H1 (cell line): ENCODE results near the gene GRID1. TPM values are rescaled to one million over a fixed set of nuclear protein-coding genes. Genes with fewer than 3 reads are reported as not detected.

ENCODE experiments used
- CTCF ChIA-PET: fragments of 300-600 bp; sonication (Branson Sonifier 250); formaldehyde crosslinking; loops from one replicate; lab custom pipeline; 2021; ENCODE audit not compliant: partially characterized antibody; lab: Charles Lee
- POLR2A ChIA-PET: fragments of 300-600 bp; sonication (Branson Sonifier 250); formaldehyde crosslinking; loops from one replicate; lab custom pipeline; 2021; ENCODE audit warnings: inconsistent platforms; ENCODE audit not compliant: partially characterized antibody; lab: Charles Lee
- DNase-seq, 2 experiments: peaks; one replicate each; pipeline versions ENCODE4 v3.0.0 to v3.0.0-alpha.2; 2010 to 2022; ENCODE audit warnings: low spot score in 2 of 2, low read depth in 1 of 2, mixed read lengths in 1 of 2
- FAIRE-seq: peaks from 2 replicates; lab custom pipeline; 2011; peaks lifted over from hg19 to GRCh38; lab: Jason Lieb, UNC
- H2AFZ ChIP-seq: 2 replicates; pipeline ENCODE4 v1.8.1; 2012; ENCODE audit warnings: low read length, inconsistent platforms
- H2AK5ac ChIP-seq: 2 replicates; pipeline ENCODE4 v1.6.1; 2013; ENCODE audit warnings: low read depth, low read length
- H2BK120ac ChIP-seq: replicated peaks from 2 replicates; pipeline ENCODE3; 2013; ENCODE audit warnings: low read depth, low read length, inconsistent platforms
- H2BK12ac ChIP-seq: 2 replicates; pipeline ENCODE4 v1.6.1; 2013; ENCODE audit warnings: low read depth, low read length
- H2BK15ac ChIP-seq: 2 replicates; pipeline ENCODE4 v1.6.1; 2013; ENCODE audit warnings: low read length
- H2BK20ac ChIP-seq: 2 replicates; pipeline ENCODE4 v1.6.1; 2013; ENCODE audit warnings: low read length
- H2BK5ac ChIP-seq: 2 replicates; pipeline ENCODE4 v1.6.1; 2013; ENCODE audit warnings: low read depth, low read length
- H3K14ac ChIP-seq: 2 replicates; pipeline ENCODE4 v1.6.1; 2013; ENCODE audit warnings: inconsistent platforms; ENCODE audit not compliant: insufficient read length
- H3K18ac ChIP-seq: 2 replicates; pipeline ENCODE4 v1.6.1; 2013; ENCODE audit warnings: low read length; ENCODE audit errors: extremely low read depth
- H3K23ac ChIP-seq: 2 replicates; pipeline ENCODE4 v1.6.1; 2013; ENCODE audit warnings: inconsistent platforms; ENCODE audit not compliant: insufficient read length
- H3K23me2 ChIP-seq: 2 replicates; pipeline ENCODE4 v1.6.1; 2013; ENCODE audit warnings: low read depth, low read length
- H3K27ac ChIP-seq: 2 replicates; pipeline ENCODE4 v1.6.1; 2011; ENCODE audit warnings: low read depth, low read length, inconsistent platforms
- H3K27me3 ChIP-seq, 4 experiments: replicated peaks in 1 of 4; 1 replicate in 1 of 4; 2 replicates in 3 of 4; pipeline versions ENCODE4 v1.6.1 to v1.8.1; 2011 to 2013; ENCODE audit warnings: low read length in 3 of 4, mild to moderate bottlenecking in 3 of 4, inconsistent platforms in 2 of 4, mixed read lengths in 2 of 4, moderate library complexity in 1 of 4; ENCODE audit not compliant: control insufficient read depth in 3 of 4, insufficient read depth in 3 of 4; ENCODE audit errors: extremely low read depth in 1 of 4
- H3K36me3 ChIP-seq, 4 experiments: 2 replicates each; pipeline versions ENCODE4 v1.6.1 to v1.8.1; 2011 to 2013; ENCODE audit warnings: mild to moderate bottlenecking in 4 of 4, low read length in 3 of 4, moderate library complexity in 2 of 4, control low read depth in 1 of 4, inconsistent platforms in 1 of 4; ENCODE audit not compliant: insufficient read depth in 4 of 4, control insufficient read depth in 2 of 4
- H3K4ac ChIP-seq: replicated peaks from 2 replicates; pipeline ENCODE3; 2013; ENCODE audit warnings: low read length, low read depth, mixed read lengths, inconsistent platforms; ENCODE audit not compliant: insufficient read length
- H3K4me1 ChIP-seq, 4 experiments: replicated peaks in 1 of 4; 1 replicate in 1 of 4; 2 replicates in 3 of 4; pipeline versions ENCODE4 v1.6.1 to v1.8.1; 2011 to 2013; ENCODE audit warnings: low read length in 3 of 4, inconsistent platforms in 2 of 4, mixed read lengths in 1 of 4; ENCODE audit not compliant: insufficient read depth in 4 of 4, control insufficient read depth in 3 of 4
- H3K4me2 ChIP-seq, 2 experiments: 2 replicates each; pipeline versions ENCODE4 v1.6.1 to v1.8.1; 2011 to 2013; ENCODE audit warnings: low read depth in 2 of 2, low read length in 2 of 2, control low read depth in 1 of 2, inconsistent platforms in 1 of 2, mild to moderate bottlenecking in 1 of 2; ENCODE audit not compliant: insufficient read depth in 1 of 2
- H3K4me3 ChIP-seq, 4 experiments: fragments of 200-600, 300-600 bp in 1 of 4; sonication (generic), shearing (Covaris generic), sonication (Bioruptor Twin) in 1 of 4; 2 replicates each; pipeline versions ENCODE4 v1.5.1 to v1.8.1; 2011 to 2016; ENCODE audit warnings: low read length in 4 of 4, low read depth in 3 of 4, control low read depth in 2 of 4, inconsistent platforms in 2 of 4, mild to moderate bottlenecking in 2 of 4, mixed read lengths in 1 of 4, moderate library complexity in 1 of 4; ENCODE audit not compliant: insufficient read depth in 2 of 4; ENCODE audit errors: extremely low read depth in 1 of 4
- H3K56ac ChIP-seq: replicated peaks from 2 replicates; pipeline ENCODE3; 2013; ENCODE audit warnings: low read depth, mild to moderate bottlenecking, mixed read lengths, low read length, inconsistent platforms; ENCODE audit not compliant: insufficient read length
- H3K79me1 ChIP-seq: 2 replicates; pipeline ENCODE4 v1.6.1; 2013; ENCODE audit warnings: low read depth, low read length, control low read depth
- H3K79me2 ChIP-seq, 2 experiments: 2 replicates each; pipeline versions ENCODE4 v1.6.1 to v1.8.1; 2012 to 2013; ENCODE audit warnings: low read length in 2 of 2, mild to moderate bottlenecking in 2 of 2, inconsistent platforms in 1 of 2; ENCODE audit not compliant: insufficient read depth in 2 of 2, control insufficient read depth in 1 of 2
- H3K9ac ChIP-seq, 4 experiments: replicated peaks in 1 of 4; 1 replicate in 1 of 4; 2 replicates in 3 of 4; pipeline versions ENCODE4 v1.6.1 to v1.8.1; 2011 to 2013; ENCODE audit warnings: low read depth in 3 of 4, low read length in 3 of 4, control low read depth in 2 of 4, mild to moderate bottlenecking in 2 of 4, moderate library complexity in 2 of 4, inconsistent platforms in 1 of 4; ENCODE audit errors: extremely low read depth in 1 of 4
- H3K9me3 ChIP-seq, 2 experiments: 2 replicates each; pipeline versions ENCODE4 v1.6.1 to v1.8.1; 2012 to 2013; ENCODE audit warnings: mild to moderate bottlenecking in 2 of 2, moderate library complexity in 2 of 2, control low read depth in 1 of 2, inconsistent platforms in 1 of 2, low read depth in 1 of 2, low read length in 1 of 2, mixed read lengths in 1 of 2; ENCODE audit not compliant: insufficient read depth in 2 of 2
- H4K20me1 ChIP-seq, 2 experiments: replicated peaks in 1 of 2; 2 replicates each; pipeline versions ENCODE3 to v1.8.1; 2011 to 2013; ENCODE audit warnings: inconsistent platforms in 2 of 2, low read length in 2 of 2, mild to moderate bottlenecking in 1 of 2; ENCODE audit not compliant: insufficient read depth in 2 of 2, control insufficient read depth in 1 of 2
- H4K5ac ChIP-seq: 2 replicates; pipeline ENCODE4 v1.6.1; 2013; ENCODE audit warnings: low read length, low read depth, mixed read lengths, inconsistent platforms; ENCODE audit not compliant: insufficient read length
- H4K8ac ChIP-seq: 2 replicates; pipeline ENCODE4 v1.8.0; 2013; ENCODE audit warnings: mild to moderate bottlenecking, moderate library complexity, low read length, inconsistent platforms; ENCODE audit not compliant: insufficient read depth; ENCODE audit errors: extremely low read depth
- H4K91ac ChIP-seq: replicated peaks from 2 replicates; pipeline ENCODE3; 2013; ENCODE audit warnings: low read length, mixed read lengths, inconsistent platforms; ENCODE audit not compliant: insufficient read length
- CHD2 ChIP-seq: IDR thresholded peaks from 2 replicates; pipeline ENCODE4 v1.6.1; 2012; ENCODE audit warnings: low read length, improper control_type of control experiment
- GABPA ChIP-seq: IDR thresholded peaks from 2 replicates; pipeline ENCODE4 v1.6.1; 2011; ENCODE audit warnings: mild to moderate bottlenecking, low read length, moderate library complexity, borderline replicate concordance; ENCODE audit not compliant: insufficient read depth
- JUND ChIP-seq: IDR thresholded peaks from 2 replicates; pipeline ENCODE4 v1.6.1; 2011; ENCODE audit warnings: mild to moderate bottlenecking, improper control_type of control experiment, low read length
- PHF8 ChIP-seq: fragments of 200-600 bp; sonication (generic); conservative IDR thresholded peaks from 2 replicates; pipeline ENCODE4 v1.7.1; 2012; ENCODE audit warnings: low read depth, mild to moderate bottlenecking, inconsistent platforms, low read length, moderate library complexity
- SP4 ChIP-seq: IDR thresholded peaks from 2 replicates; pipeline ENCODE4 v1.6.1; 2012; ENCODE audit warnings: low read length, inconsistent platforms
- TBP ChIP-seq: IDR thresholded peaks from 2 replicates; pipeline ENCODE4 v1.6.1; 2011; ENCODE audit warnings: low read depth, low read length, improper control_type of control experiment
- WGBS, 2 experiments: shearing (Covaris generic) in 1 of 2; methylation state at CpG; one replicate each; pipeline versions ENCODE4 v1.1.6 to v1.1.7; 2013 to 2015; ENCODE audit warnings: low lambda C conversion rate in 2 of 2, mixed read lengths in 2 of 2, inconsistent platforms in 1 of 2, low coverage in 1 of 2, missing lambda C conversion rate in 1 of 2; ENCODE audit not compliant: insufficient replicate concordance in 2 of 2, insufficient coverage in 1 of 2, insufficient read length in 1 of 2; ENCODE audit errors: extremely low coverage in 1 of 2, missing lambda C conversion rate in 1 of 2; 5-methylcytosine and 5-hydroxymethylcytosine counted together
- polyA plus RNA-seq, 7 experiments: library from polyadenylated mRNA; depleted of rRNA in 3 of 7; stranded (reverse) in 5 of 7; unstranded in 2 of 7; fragments of >200 nt in 5 of 7; fragments of 200-250 nt in 2 of 7; gene quantifications; 1 replicate in 5 of 7; 2 replicates in 1 of 7; 4 replicates in 1 of 7; pipeline versions ENCODE4 v1.2.1 to v1.2.3, GENCODE V29; 2011 to 2013; ENCODE audit warnings: missing spikeins in 2 of 7, mixed read lengths in 2 of 7
- total RNA-seq: library from RNA; stranded (reverse); fragmentation: NEBNext Ultra II Directional; extraction: Animal tissue kit (Norgen Biotek cat#: 25700); gene quantifications from 2 replicates; pipeline ENCODE4 v1.2.1, GENCODE V29; 2021
- TF ChIP-seq, protein P1 (sequence below): IDR thresholded peaks from 2 replicates; pipeline ENCODE4 v1.6.1; 2012; ENCODE audit warnings: inconsistent platforms
- TF ChIP-seq, protein P2 (sequence below): IDR thresholded peaks from 2 replicates; pipeline ENCODE4 v1.6.1; 2011; ENCODE audit warnings: low read length, improper control_type of control experiment

The GRID1 gene
- total and polyA plus RNA-seq, 2 of the 8 experiments (the other 6 are each of a cell fraction or from before 2014, with no cell fraction given) = 0.22 to 0.30 TPM

DNA sequence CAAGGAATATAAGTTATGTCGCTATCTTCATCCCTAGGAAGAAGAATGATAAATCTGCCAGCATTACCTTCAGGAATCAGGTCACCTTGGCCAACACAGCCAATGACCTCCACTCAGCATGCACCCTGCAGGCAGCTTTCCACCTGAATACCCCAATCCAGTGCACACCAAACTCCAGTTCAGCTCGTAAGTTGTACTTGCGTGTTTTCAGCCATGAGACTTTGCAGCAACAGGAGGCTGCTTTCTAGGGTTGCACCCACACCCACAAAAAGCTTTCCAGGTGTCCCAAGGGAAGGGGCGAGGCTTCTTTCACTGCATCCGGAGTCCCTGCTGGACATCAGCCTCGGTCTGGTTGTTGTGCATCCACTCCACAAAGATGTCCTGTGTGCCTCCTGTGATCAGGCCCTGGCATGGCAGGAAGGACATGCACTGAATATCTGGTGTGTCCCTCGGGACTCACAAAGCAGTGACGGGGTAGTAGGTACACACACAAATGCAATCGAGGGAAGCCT lies 282.9 kb downstream of the GRID1 start:
- H2BK5ac ChIP-seq = no peak overlapping the region
- H3K9ac ChIP-seq = no peak overlapping the region
- POLR2A ChIA-PET = no interaction called here
- H3K9me3 ChIP-seq = no peaks in the 10 kb centered on the region
- CTCF ChIA-PET = interaction anchor here (0.6 to 1.5 kb wide), 5 partner anchors 18 to 211 kb away, joined by 3 to 4 read pairs (median 3); no protein-coding TSS in a partner anchor
- no peaks in the 10 kb centered on the region for H3K36me3 ChIP-seq
- H3K4ac ChIP-seq = no peak overlapping the region
- H2BK12ac ChIP-seq = no peak overlapping the region
- H4K5ac ChIP-seq = no peak overlapping the region
- no peak overlapping the region for H2BK120ac ChIP-seq
- no peak overlapping the region for H4K8ac ChIP-seq
- no peak overlapping the region for H3K23ac ChIP-seq
- H3K27ac ChIP-seq = no peak overlapping the region
- no peaks in the 10 kb centered on the region for H4K20me1 ChIP-seq
- H3K18ac ChIP-seq = no peak overlapping the region
- no peak for DNase-seq
- no peak overlapping the region for H2BK20ac ChIP-seq
- H3K4me2 ChIP-seq = no peak overlapping the region
- FAIRE-seq = no peak
- no peaks in the 10 kb centered on the region for H3K79me1 ChIP-seq
- no peak overlapping the region for H2BK15ac ChIP-seq
- H3K27me3 ChIP-seq = no peaks in the 10 kb centered on the region
- no peak overlapping the region for H3K56ac ChIP-seq
- no peaks in the 10 kb centered on the region for H3K79me2 ChIP-seq
- H2AK5ac ChIP-seq = 0 out of 2 replicates have a peak overlapping the region, but pooled peaks have one; percentile 86
- peaks cover 0 to 7% (median 3%) of the 10 kb centered on the region in 4 experiments; a peak in 4 of 7 replicates for H3K4me1 ChIP-seq
- no peak overlapping the region for H3K14ac ChIP-seq
- no peak overlapping the region for H2AFZ ChIP-seq
- H3K23me2 ChIP-seq = peaks cover 6% of the 10 kb centered on the region; the same call in 1 of the 2 replicates
- 87% methylated on average over 9 of the region's 9 CpGs; no CpG with 5 or more reads in 1 of the 2 experiments for WGBS, 2 experiments
- no peak overlapping the region for H3K4me3 ChIP-seq
- H4K91ac ChIP-seq = no peak overlapping the region
- TF ChIP-seq, protein P1, sequence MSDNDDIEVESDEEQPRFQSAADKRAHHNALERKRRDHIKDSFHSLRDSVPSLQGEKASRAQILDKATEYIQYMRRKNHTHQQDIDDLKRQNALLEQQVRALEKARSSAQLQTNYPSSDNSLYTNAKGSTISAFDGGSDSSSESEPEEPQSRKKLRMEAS = no peak
- TF ChIP-seq, protein P2, sequence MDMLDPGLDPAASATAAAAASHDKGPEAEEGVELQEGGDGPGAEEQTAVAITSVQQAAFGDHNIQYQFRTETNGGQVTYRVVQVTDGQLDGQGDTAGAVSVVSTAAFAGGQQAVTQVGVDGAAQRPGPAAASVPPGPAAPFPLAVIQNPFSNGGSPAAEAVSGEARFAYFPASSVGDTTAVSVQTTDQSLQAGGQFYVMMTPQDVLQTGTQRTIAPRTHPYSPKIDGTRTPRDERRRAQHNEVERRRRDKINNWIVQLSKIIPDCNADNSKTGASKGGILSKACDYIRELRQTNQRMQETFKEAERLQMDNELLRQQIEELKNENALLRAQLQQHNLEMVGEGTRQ = no peak
- no peak for TF ChIP-seq GABPA
- no peak for TF ChIP-seq JUND
- no peak for TF ChIP-seq PHF8
- no peak for TF ChIP-seq SP4
- no peak for TF ChIP-seq TBP
- TF ChIP-seq CHD2 = no peak
